ENCODE data around the gene MT1M. TPM values are rescaled to one million over a fixed set of nuclear protein-coding genes. Genes with fewer than 3 reads are reported as not detected.

MT1M gene
- total RNA-seq, 1 donor from 2014 or later = 29.8 TPM

DNA sequence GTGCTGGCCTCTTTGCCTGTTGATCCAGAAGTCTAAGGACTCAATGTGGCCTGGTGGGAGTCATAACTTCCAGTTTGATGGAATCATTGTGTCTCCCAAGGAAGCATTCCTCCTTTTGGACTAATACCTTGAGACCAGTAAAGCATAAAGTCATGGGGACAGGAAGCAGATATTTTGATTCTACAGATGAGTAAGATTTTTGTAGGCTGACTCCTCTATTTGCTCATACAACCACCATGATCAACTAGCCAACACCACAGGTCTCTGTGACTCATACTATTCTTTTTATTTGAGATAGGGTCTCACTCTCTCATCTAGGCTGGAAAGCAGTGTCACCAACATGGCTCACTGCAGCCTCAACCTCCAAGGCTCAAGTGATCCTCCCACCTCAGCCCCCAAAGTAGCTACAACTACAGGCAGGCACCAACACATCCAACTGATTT, 17.9 kb upstream of the MT1M start:
- no peaks in the 10 kb centered on the region for H3K9me3 ChIP-seq
- TF ChIP-seq, protein P1, sequence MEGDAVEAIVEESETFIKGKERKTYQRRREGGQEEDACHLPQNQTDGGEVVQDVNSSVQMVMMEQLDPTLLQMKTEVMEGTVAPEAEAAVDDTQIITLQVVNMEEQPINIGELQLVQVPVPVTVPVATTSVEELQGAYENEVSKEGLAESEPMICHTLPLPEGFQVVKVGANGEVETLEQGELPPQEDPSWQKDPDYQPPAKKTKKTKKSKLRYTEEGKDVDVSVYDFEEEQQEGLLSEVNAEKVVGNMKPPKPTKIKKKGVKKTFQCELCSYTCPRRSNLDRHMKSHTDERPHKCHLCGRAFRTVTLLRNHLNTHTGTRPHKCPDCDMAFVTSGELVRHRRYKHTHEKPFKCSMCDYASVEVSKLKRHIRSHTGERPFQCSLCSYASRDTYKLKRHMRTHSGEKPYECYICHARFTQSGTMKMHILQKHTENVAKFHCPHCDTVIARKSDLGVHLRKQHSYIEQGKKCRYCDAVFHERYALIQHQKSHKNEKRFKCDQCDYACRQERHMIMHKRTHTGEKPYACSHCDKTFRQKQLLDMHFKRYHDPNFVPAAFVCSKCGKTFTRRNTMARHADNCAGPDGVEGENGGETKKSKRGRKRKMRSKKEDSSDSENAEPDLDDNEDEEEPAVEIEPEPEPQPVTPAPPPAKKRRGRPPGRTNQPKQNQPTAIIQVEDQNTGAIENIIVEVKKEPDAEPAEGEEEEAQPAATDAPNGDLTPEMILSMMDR (IDR thresholded peaks at IDR 0.05) = no peak
- DNase-seq = no peak
- no peak for ATAC-seq
- H3K27ac ChIP-seq = no peak overlapping the region
- H3K4me1 ChIP-seq = peaks cover 40% of the 10 kb centered on the region
- no peak overlapping the region for H3K4me3 ChIP-seq
- no peaks in the 10 kb centered on the region for H3K36me3 ChIP-seq
- intact Hi-C loops (cut with DNase I) = no loop called here
- H3K27me3 ChIP-seq (ENCODE audit: low read depth) = no peaks in the 10 kb centered on the region

DNA sequence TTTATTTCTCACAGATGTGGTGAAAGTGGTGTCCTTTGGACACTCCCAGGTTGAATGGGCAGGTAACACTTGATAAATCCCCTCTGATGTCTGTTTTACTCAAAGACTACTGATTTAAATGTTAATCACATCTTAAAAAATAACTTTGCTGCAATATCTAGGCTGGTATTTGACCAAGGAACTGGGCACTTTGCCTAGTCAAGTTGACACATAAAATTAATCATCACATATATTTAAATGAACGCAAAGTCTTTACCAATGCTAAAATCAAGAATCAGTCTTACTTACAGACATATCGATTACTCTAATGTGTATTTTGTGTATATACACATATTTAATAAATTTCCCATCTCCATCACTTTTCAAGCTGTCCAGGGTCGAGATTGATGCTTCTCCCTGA, 17.1 kb upstream of the MT1M start:
- no peak for ATAC-seq
- no peaks in the 10 kb centered on the region for H3K9me3 ChIP-seq
- TF ChIP-seq, protein P1 (IDR thresholded peaks at IDR 0.05) = no peak
- intact Hi-C loops (cut with DNase I) = no loop called here
- no peaks in the 10 kb centered on the region for H3K27me3 ChIP-seq (ENCODE audit: low read depth)
- H3K4me3 ChIP-seq = no peak overlapping the region
- H3K27ac ChIP-seq = no peak overlapping the region
- H3K4me1 ChIP-seq = peaks cover 34% of the 10 kb centered on the region
- H3K36me3 ChIP-seq = no peaks in the 10 kb centered on the region
- no peak for DNase-seq

DNA sequence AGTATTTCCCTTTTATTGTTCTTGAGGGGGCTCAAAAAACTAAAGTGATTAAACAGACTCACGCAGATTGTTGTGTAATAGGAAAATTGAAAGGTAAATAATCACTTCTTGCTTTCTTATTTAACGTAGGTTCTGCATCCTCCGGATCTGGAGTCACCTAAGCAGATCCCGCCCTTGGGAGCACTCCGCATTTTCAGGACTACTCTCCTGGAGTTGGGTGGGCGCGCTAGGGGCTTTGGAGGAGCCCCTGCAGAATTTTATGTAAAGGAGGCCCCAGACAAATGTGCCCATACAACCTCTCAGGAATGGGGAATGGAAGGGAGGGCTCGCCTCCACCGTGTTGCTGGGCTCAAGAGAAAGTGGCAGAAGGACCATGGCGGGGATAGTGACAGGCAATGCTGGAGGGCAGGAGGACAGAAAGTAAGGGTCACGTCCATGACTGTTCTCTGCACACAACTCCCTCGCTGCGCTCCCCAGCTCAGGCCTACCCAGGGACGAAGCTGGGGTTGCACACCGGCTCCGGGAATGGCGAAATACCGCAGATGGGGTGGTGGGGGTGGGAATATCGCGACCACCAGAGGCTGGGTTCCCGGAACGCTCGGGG, 15.7 kb upstream of the MT1M start:
- no peaks in the 10 kb centered on the region for H3K36me3 ChIP-seq
- H3K9me3 ChIP-seq = no peaks in the 10 kb centered on the region
- peaks cover 20% of the 10 kb centered on the region for H3K4me1 ChIP-seq
- peak; percentile 36 to 37 for ATAC-seq
- intact Hi-C loops (cut with DNase I) = no loop called here
- DNase-seq = no peak
- TF ChIP-seq, protein P1 (IDR thresholded peaks at IDR 0.05) = no peak
- peak overlapping the region; percentile 63 for H3K27ac ChIP-seq
- no peaks in the 10 kb centered on the region for H3K27me3 ChIP-seq (ENCODE audit: low read depth)
- peak overlapping the region; percentile 52 for H3K4me3 ChIP-seq

DNA sequence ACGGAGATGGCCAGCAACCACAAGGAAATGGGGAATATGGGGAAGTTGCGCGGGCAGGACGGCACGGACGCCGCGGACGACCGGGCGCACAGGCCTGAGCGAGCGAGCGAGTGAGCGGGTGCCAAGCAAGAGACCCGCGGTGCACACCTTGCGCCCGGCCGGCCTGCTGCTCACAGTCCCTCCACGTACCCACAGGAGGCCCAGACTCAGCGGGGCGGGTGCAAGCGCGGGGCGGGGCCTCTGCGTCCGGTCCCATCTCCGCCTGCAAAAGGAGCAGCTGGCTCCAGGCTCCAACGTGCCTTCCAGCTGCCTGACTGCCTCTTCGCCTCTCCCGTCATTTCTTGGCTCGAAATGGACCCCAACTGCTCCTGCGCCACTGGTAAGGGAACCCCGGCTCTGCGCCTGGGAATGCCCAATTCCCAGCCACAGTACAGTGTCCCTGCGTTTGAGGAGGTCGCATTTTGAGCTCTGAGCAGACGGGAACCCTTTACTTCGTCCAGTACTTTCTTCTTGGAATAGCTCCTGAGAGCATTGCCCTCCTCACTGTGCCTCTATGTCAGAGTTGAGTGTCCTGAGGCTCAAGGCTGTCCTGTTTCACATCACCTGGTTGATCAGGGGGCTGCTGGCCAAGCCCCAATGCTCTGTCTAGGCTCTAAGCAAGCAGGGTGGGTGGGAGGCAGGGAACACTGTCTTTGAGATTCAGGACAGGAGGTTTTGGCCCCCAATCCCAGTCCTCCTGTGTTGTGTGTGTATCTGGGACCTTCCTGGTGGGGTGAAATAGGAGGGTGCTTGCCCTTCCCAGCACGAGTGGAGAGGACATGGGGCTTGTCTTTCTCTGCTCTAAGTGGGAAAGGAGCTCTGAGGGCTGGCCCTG, 15.0 kb upstream of the MT1M start:
- DNase-seq = peak; percentile 81
- Histone ChIP-seq H3K36me3 (no peaks in the 10 kb centered on the region), H3K4me1 (peaks cover 17% of the 10 kb centered on the region), H3K4me3 (peak overlapping the region; percentile 52), H3K9me3 (no peaks in the 10 kb centered on the region), H3K27me3 (ENCODE audit: low read depth) (no peaks in the 10 kb centered on the region), H3K27ac (peak overlapping the region; percentile 63)
- TF ChIP-seq, protein P1 (IDR thresholded peaks at IDR 0.05) = peak; percentile 12
- intact Hi-C loops (cut with DNase I) = no loop called here
- peak; percentile 88 to 94 for ATAC-seq

DNA sequence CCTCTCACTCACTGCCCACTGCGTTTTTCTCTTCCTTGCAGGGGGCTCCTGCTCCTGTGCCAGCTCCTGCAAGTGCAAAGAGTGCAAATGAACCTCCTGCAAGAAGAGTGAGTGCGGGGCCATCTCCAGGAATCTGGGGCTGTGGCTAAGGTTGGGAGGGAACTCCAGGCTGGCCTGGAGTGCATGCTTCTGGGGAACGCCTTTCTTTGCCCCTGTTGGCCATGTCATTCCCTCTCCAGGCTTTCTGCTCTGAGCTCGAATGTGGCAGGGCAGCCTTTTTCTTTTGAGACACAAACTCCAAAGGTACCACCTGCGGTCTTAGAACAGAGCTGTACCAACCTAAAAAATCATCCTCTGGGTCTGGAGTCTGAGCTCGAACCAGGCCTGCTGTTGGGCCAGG, 14.3 kb upstream of the MT1M start:
- TF ChIP-seq, protein P1 (IDR thresholded peaks at IDR 0.05) = no peak
- H3K4me1 ChIP-seq = peaks cover 17% of the 10 kb centered on the region
- no peaks in the 10 kb centered on the region for H3K36me3 ChIP-seq
- intact Hi-C loops (cut with DNase I) = no loop called here
- ATAC-seq = no peak
- no peaks in the 10 kb centered on the region for H3K27me3 ChIP-seq (ENCODE audit: low read depth)
- H3K27ac ChIP-seq = no peak overlapping the region
- DNase-seq = no peak
- no peaks in the 10 kb centered on the region for H3K9me3 ChIP-seq
- H3K4me3 ChIP-seq = peak overlapping the region; percentile 52

All from lower lobe of right lung (tissue), 2 donors.